Dendritic cell treated with granulocyte-macrophage colony-stimulating factor and Interleukin-4, amounts not matched to agents 40 ng/mL and 50 ng/mL, for 4 days (primary cell): ENCODE measurements around the gene CAND2.
A peak's percentile ranks its signal among the peaks of the same experiment; 100 is the strongest.
"Not testable (repeated sequence)": the region's sequence is repeated elsewhere in the genome, so short reads cannot be mapped to it uniquely, and the experiment has no call there.

ENCODE experiments used
- H3K27ac Mint-ChIP-seq: one replicate; pipeline ENCODE4 v1.8.0; 2022; ENCODE audit warnings: mild to moderate bottlenecking, mixed read lengths
- H3K27me3 Mint-ChIP-seq: one replicate; pipeline ENCODE4 v1.8.0; 2022; ENCODE audit warnings: mild to moderate bottlenecking, mixed read lengths
- H3K36me3 Mint-ChIP-seq: one replicate; pipeline ENCODE4 v1.8.0; 2022; ENCODE audit warnings: low read depth, mixed read lengths
- H3K4me1 Mint-ChIP-seq: one replicate; pipeline ENCODE4 v1.8.0; 2022; ENCODE audit warnings: low read depth, mixed read lengths
- H3K4me3 Mint-ChIP-seq: one replicate; pipeline ENCODE4 v1.8.0; 2022; ENCODE audit warnings: mild to moderate bottlenecking, moderate library complexity, mixed read lengths
- H3K9me3 Mint-ChIP-seq: one replicate; pipeline ENCODE4 v1.8.0; 2022; ENCODE audit warnings: mixed read lengths
- intact Hi-C: fragments of 100-400 bp; cut with micrococcal nuclease; formaldehyde crosslinking; loops from one replicate; pipeline ENCODE4 v1.15.0; 2022

The CAND2 gene

DNA sequence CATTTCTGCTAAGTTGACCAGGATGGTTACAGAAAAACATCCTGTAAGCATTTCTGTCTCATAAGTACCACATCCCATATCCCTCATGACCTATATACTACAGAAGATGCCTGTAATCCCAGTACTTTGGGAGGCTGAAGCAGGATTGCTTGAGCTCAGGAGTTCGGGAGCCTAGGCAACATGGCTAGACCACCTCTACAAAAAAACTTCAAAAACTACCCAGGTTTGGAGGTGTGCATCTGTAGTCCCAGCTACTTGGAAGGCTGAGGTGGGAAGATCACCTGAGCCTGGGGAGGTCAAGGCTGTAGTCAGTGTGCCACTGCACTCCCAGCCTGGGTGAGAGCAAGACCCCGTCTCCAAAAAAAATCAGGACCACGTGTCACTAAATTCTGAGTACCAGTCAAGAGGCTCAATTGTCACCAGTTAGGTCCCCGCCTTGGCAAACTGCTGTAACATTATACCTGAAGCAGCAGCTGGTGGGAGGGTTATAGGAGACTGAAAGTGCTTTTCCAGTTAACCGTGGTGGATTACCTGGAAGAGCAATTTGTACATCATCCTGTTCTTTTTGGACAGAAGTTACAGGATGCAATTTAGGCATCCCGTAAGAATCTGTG, 38.7 kb downstream of the CAND2 start:
- Mint-ChIP-seq H3K9me3 (no peaks in the 10 kb centered on the region), H3K36me3 (peaks cover 93% of the 10 kb centered on the region), H3K4me1 (peaks cover 36% of the 10 kb centered on the region), H3K4me3 (no peak overlapping the region), H3K27me3 (no peaks in the 10 kb centered on the region), H3K27ac (no peak overlapping the region)
- intact Hi-C loops, result no loop called here

DNA sequence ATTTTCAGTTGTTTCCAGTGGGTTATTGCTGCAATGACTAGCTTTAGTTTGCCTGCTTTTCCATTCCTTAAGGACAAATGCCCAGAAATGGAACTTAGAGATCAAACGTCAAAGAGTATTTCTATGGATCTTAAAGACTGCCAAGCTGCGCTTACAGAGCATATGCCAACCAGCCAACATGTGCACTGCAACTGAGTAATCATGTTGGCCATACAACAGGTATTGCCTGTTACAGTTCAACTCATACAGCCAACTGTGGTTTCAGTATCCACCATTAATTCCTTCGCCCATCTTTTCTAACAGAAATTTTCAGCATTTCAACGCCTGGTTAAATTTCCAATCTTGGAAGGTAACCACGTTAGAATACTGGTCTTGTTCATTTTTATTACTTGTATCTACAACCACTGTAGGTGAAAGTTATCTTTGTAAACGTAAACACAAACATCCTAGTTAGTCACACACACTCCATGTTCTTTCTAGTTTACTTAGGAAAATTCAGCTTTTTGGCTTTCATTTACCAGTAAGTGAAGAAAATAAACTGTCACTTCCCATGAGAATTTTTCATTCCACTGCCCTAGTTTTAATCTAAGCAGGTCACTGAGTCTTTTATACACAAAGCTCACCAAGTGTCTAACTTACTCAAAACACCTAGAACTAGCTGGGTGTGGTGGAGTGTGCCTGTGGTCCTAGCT, 41.0 kb downstream of the CAND2 start:
- H3K4me3 Mint-ChIP-seq, result no peak overlapping the region
- intact Hi-C loops, result no loop called here
- no peak overlapping the region for H3K27ac Mint-ChIP-seq
- H3K36me3 Mint-ChIP-seq, result peaks cover 89% of the 10 kb centered on the region
- no peaks in the 10 kb centered on the region for H3K9me3 Mint-ChIP-seq
- peaks cover 49% of the 10 kb centered on the region for H3K4me1 Mint-ChIP-seq
- no peaks in the 10 kb centered on the region for H3K27me3 Mint-ChIP-seq

DNA sequence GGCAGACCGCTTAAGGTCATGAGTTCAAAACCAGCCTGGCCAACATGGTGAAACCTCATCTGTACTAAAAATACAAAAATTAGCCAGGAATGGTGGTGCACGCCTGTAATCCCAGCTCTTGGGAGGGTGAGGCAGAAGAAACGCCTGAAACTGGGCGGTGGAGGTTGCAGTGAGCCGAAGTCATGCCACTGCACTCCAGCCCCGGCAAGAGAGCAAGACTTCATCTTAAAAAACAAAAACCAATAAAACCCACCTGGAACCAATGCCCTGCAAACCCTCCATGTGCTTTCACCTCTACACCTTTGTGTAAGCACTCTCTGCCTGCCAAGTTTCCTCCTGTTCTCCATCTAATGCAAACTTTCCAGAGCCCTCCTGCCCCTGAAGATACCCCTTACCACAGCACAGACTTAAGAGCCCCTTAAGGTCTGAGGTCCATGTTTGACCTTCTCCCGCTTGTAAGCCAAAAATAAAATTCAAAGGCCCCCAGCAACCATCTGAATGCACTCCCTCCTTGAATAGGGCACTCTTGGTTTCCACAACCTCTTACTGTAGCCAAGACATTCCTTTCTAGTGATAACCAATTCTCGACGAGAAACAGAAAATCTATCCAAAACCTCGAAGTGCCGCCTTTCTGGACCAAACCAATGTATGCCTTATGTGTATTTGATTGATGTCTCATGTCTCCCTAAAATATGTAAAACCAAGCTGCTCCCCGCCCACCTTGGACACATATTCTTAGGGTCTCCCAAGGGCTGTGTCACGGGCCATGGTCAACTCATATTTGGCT, 41.9 kb downstream of the CAND2 start:
- no peaks in the 10 kb centered on the region for H3K27me3 Mint-ChIP-seq
- no peak overlapping the region for H3K27ac Mint-ChIP-seq
- intact Hi-C loops, result no loop called here
- peaks cover 80% of the 10 kb centered on the region for H3K36me3 Mint-ChIP-seq
- H3K4me3 Mint-ChIP-seq, result no peak overlapping the region
- peaks cover 49% of the 10 kb centered on the region for H3K4me1 Mint-ChIP-seq
- H3K9me3 Mint-ChIP-seq, result no peaks in the 10 kb centered on the region

DNA sequence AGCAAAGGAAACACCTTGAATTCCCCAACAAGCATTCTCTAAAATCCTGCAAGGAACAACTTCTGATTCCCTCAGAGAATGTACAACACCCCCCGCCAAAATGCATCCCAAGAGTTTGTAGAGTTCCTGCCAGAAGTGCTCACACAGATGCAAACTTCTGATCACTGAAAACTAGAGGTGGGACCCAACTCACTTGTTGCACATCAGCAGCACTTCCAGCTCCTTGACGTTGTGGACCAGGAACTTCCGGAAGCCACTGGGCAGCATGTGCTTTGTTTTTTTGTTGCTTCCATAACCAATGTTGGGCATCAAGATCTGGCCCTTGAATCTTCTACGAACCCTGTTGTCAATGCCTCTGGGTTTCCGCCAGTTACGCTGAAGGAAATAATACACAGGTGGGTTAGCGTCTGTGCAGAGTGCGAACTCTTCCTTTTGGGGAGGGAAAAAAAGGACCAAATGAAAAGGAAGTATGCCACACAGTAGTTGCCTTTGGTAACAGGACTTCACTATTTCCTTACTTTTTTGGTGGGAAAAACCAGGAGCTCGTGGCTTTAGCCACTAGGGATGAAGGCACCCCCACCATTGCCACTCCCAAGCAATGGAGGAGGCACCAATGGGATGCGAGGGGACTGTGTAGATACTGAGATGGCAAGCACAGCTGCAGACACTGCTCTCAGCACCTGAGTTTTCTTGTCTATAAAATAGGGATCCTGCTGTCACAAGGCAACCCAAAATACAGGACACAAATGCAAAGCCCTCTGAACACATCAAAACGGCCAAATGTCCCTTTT, 42.9 kb downstream of the CAND2 start:
- Mint-ChIP-seq H3K9me3 (no peaks in the 10 kb centered on the region), H3K4me1 (peaks cover 49% of the 10 kb centered on the region), H3K27ac (peak overlapping the region; percentile 96), H3K36me3 (peaks cover 70% of the 10 kb centered on the region), H3K27me3 (no peaks in the 10 kb centered on the region), H3K4me3 (peak overlapping the region; percentile 92)
- intact Hi-C loops, result no loop called here

DNA sequence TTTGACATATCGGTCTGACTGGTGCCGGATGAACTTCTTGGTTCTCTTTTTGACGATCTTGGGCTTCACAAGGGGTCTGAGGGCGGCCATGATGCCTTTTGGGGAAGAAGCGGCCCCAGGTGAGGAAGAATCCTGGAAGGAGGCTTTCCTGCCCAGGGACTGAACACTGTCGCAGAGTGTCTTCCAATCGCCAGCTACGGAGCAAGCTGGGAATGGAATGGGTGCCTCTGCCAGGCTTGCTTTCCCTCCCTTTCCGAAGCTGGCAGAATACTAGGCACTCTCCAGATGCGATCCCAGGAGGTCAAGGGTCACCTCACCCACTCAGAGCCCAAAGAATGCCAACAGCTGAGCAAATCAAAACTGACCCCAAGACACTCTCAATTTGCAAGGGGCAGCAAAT, 43.7 kb downstream of the CAND2 start:
- peaks cover 49% of the 10 kb centered on the region for H3K4me1 Mint-ChIP-seq
- intact Hi-C loops, result loop anchor here (10.0 kb wide), 1 partner anchor 135 kb away; no protein-coding TSS in a partner anchor
- H3K4me3 Mint-ChIP-seq, result peak overlapping the region; percentile 92
- H3K36me3 Mint-ChIP-seq, result peaks cover 62% of the 10 kb centered on the region
- H3K9me3 Mint-ChIP-seq, H3K27me3 Mint-ChIP-seq: not testable (repeated sequence)
- peak overlapping the region; percentile 96 for H3K27ac Mint-ChIP-seq

DNA sequence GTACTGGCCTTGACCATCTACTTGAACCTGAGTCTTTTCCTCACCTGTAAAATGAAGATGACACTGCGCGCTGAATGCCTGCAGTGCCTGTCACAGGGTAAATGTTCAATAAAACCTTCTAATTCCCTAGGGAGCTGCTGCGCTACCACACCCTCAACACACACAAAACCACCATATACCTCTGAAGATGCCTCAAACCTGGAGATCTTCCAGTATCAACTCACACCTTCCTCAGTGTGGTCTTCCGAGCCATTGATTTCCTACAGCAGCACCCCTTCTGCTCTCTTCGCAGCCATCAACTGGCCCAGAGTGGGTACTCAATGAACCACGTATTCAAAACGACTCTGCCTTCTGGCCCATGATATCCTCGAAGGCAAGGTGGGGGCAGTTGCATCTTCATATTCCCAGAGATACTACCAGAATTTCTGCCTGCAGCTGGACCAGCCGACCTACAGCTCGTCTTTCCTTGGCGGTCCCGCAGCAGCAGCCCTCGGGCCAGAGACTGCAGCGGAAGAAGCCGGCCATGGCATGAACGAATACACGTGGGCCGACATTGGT, 44.2 kb downstream of the CAND2 start:
- no peaks in the 10 kb centered on the region for H3K9me3 Mint-ChIP-seq
- intact Hi-C loops, result loop anchor here (10.0 kb wide), 1 partner anchor 136 kb away; no protein-coding TSS in a partner anchor
- H3K27me3 Mint-ChIP-seq, result no peaks in the 10 kb centered on the region
- peaks cover 49% of the 10 kb centered on the region for H3K4me1 Mint-ChIP-seq
- peak overlapping the region; percentile 92 for H3K4me3 Mint-ChIP-seq
- H3K27ac Mint-ChIP-seq, result peak overlapping the region; percentile 96
- peaks cover 57% of the 10 kb centered on the region for H3K36me3 Mint-ChIP-seq

DNA sequence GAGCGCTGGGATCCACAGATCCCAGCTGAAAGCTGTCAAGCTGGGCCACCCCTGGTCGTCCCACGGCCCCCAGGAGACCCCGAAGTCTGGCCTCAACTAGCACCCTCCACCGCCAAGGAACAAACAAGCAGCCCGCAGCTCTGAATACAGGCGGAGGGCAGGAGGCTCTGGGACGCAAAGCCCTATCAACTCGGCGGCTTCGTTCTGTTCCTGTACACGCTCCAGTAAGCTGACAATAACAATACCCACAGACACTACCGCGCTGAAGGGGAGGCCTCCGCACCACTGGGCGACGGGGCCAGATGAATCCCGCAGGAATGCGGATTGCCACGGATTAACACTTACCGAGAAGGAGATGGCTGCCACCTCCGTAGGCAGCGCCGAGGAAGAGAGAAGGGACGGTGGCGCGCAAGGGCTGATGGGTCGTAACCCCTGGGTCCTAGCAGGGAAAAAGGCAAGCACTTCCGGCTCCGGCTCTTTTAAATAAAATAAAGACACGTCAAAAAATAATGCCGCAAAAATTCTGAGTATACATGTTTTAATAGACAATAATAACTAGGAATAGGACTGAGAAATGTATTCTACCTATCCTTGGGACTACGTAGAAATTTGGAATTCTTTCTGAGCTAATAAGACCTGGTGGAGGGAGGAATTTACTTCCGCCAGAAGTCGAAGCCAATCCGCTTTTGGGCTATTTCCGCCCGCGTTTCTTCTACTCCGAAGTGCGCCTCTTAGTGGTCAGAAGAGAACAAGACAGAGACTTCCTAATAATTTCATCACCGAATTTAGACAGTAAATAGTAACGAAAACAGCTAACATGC, 44.9 kb downstream of the CAND2 start, which contains the start of gene RPL32:
Gene RPL32, minus strand, starts transcription at position 417 of the 821 bp plus-strand sequence. CDS start 1,328 bp downstream, outside the sequence.
- H3K9me3 Mint-ChIP-seq, result no peaks in the 10 kb centered on the region
- H3K4me1 Mint-ChIP-seq, result peaks cover 49% of the 10 kb centered on the region
- peaks cover 50% of the 10 kb centered on the region for H3K36me3 Mint-ChIP-seq
- peak within 1 kb of the TSS; percentile 92 for H3K4me3 Mint-ChIP-seq
- intact Hi-C loops, result loop anchor here (10.0 kb wide), 1 partner anchor 137 kb away; no protein-coding TSS in a partner anchor
- no peaks in the 10 kb centered on the region for H3K27me3 Mint-ChIP-seq
- H3K27ac Mint-ChIP-seq, result peak within 1 kb of the TSS; percentile 96

DNA sequence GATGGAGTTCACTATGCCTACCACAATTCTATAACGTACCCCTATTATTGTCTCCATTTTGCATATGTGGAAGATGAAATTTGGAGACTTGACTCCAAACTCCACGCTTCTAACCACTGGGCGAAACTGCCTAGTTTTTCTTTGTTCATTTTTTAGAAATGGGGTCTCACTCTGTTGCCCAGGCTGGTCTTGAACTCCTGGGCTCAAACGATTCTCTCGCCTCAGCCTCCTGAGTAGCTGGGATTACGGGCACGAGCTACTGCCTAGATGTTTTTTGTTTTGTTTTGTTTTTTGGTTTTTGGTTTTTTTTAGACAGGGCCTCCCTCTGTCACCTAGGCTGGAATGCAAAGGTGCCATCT, 45.5 kb downstream of the CAND2 start:
- Mint-ChIP-seq H3K27me3 (no peaks in the 10 kb centered on the region), H3K9me3 (no peaks in the 10 kb centered on the region), H3K27ac (peak overlapping the region; percentile 96), H3K4me3 (peak overlapping the region; percentile 92), H3K4me1 (peaks cover 45% of the 10 kb centered on the region), H3K36me3 (peaks cover 44% of the 10 kb centered on the region)
- intact Hi-C loops, result loop anchor here (10.0 kb wide), 1 partner anchor 137 kb away; no protein-coding TSS in a partner anchor

DNA sequence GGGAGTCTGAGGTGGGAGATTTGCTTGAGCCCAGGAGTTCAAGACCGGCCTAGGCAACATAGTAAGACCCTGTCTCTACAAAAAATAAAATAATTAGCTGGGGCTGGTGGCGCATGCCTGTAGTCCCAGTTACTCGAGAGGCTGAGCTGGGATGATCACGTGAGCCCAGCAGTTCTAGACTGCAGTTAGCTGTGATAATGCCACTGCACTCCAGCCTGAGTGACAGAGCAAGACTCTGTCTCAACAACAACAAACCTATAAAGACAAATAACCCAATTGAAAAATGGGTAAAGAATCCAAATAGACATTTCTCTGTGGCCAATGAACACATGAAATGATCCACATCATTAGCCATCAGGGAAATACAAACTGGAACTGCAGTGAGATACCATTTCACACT, 46.0 kb downstream of the CAND2 start:
- Mint-ChIP-seq H3K4me3 (no peak overlapping the region), H3K27me3 (no peaks in the 10 kb centered on the region), H3K4me1 (peaks cover 40% of the 10 kb centered on the region), H3K27ac (peak overlapping the region; percentile 96), H3K9me3 (no peaks in the 10 kb centered on the region), H3K36me3 (peaks cover 39% of the 10 kb centered on the region)
- intact Hi-C loops, result loop anchor here (10.0 kb wide), 1 partner anchor 138 kb away; no protein-coding TSS in a partner anchor

DNA sequence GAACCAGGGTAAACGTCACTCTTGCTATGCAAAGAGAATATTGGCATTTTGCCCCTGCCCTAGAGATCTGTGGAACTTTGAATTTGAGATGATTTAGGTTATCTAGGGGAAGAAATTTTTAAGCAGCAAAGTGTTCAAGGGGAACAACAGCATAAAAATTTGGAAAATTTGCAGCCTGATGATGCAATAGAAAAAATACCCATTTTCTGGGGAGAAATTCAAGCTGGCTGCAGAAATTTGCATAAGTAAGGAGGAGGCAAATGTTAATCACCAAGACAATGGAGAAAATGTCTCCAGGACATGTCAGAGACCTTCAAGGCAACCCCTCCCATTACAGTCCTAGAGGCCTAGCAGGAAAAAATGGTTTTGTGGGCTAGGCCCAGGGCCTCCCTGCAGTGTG, 49.3 kb downstream of the CAND2 start:
- intact Hi-C loops, result loop anchor here (10.0 kb wide), 1 partner anchor 141 kb away; no protein-coding TSS in a partner anchor

DNA sequence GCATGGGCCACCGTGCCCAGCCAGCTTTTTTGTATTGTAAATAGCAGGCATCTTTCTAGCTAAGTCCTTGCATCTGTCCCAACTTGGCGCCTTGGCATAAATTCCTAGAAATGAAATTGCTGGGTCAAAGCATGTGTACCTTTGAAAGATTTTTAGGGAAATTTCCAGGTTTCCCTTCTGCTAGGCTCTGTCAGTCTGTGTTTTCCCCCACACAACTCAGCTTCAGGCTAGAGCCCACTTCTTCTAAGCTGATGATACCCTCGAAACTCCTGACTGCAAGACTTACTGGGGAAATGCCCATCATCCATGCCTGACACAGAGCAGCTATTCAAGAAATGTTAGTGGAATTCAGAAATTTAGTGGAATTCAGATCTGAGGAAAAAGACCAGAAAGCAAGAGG, 55.7 kb downstream of the CAND2 start:
- H3K4me3 Mint-ChIP-seq, result no peak overlapping the region
- no peaks in the 10 kb centered on the region for H3K9me3 Mint-ChIP-seq
- H3K36me3 Mint-ChIP-seq, result no peaks in the 10 kb centered on the region
- no peak overlapping the region for H3K27ac Mint-ChIP-seq
- peaks cover 8% of the 10 kb centered on the region for H3K4me1 Mint-ChIP-seq
- intact Hi-C loops, result no loop called here
- peaks cover 30% of the 10 kb centered on the region for H3K27me3 Mint-ChIP-seq

More for the DNA sequence above, 49.3 kb downstream of the CAND2 start:
- H3K27ac Mint-ChIP-seq, result no peak overlapping the region
- H3K9me3 Mint-ChIP-seq, result no peaks in the 10 kb centered on the region
- H3K36me3 Mint-ChIP-seq, result peaks cover 6% of the 10 kb centered on the region
- H3K27me3 Mint-ChIP-seq, result peaks cover under 1% of the 10 kb centered on the region
- H3K4me3 Mint-ChIP-seq, result no peak overlapping the region
- H3K4me1 Mint-ChIP-seq, result peaks cover 6% of the 10 kb centered on the region

DNA sequence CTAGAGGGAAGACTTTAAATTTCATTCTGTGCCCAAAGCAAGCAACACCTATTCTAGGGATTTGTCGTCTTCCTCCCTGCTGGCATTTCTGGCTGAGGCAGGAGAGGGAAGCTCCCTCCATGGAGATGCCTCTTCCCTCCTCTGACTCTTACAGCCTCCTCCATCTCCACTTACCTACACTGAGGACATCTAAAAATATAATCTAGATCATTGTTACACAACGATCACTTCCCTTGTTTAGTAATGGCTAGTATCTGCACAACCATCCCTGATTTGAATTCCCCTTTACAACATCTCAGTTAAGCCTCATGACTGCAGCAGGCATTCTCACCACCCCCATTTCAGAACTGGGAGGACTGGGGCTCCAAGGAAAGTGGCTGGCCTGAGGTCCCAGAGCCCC, 57.4 kb downstream of the CAND2 start:
- H3K4me3 Mint-ChIP-seq, H3K9me3 Mint-ChIP-seq, H3K27ac Mint-ChIP-seq, intact Hi-C loops, H3K4me1 Mint-ChIP-seq, H3K36me3 Mint-ChIP-seq: not testable (repeated sequence)
- peaks cover 32% of the 10 kb centered on the region for H3K27me3 Mint-ChIP-seq
